Measurements from ENCODE around the gene SUCO. TPM values are rescaled to one million over a fixed set of nuclear protein-coding genes. Genes with fewer than 3 reads are reported as not detected.

SUCO gene
- total RNA-seq, 1 experiment from 2014 or later, result 22.6 TPM

DNA sequence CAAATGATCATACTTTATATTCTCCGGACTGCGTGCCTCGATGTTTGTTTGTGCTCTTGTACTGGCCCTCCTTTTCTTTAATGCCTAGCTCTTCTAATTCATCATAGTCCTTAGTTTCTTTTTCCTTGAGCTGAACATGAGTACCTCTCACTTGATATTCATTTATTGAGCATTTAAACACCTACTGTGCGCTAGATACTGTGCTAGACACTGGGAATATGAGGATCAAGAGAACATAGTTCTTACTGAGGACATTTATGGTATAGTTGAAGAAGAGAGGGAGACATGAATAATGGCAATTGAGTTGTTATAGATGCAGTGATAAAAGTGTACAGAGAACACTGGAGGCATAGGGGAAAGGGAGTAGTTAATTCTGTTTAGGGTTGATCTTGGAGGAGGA lies 22.0 kb downstream of the SUCO start:
- Histone ChIP-seq H3K27me3 (ENCODE audit: insufficient read depth, low read length) (no peaks in the 10 kb centered on the region), H4K20me1 (ENCODE audit: insufficient read depth) (no peaks in the 10 kb centered on the region; the same call in 1 of the 2 replicates), H2AFZ (ENCODE audit: low read depth, low read length, poor library complexity, severe bottlenecking) (no peak overlapping the region), H3K79me2 (ENCODE audit: insufficient read depth, low read length) (peaks cover 13% of the 10 kb centered on the region; the same call in 1 of the 2 replicates), H3K4me2 (ENCODE audit: low read length) (no peak overlapping the region), H3K4me3 (replicated peaks in 1 of 2; ENCODE audit: low read depth in 1 of 2, low read length in 2 of 2) (no peak overlapping the region), H3K9ac (ENCODE audit: low read length) (no peak overlapping the region), H3K36me3 (ENCODE audit: control insufficient read depth in 1 of 2, insufficient read depth in 2 of 2, low read length in 2 of 2) (no peaks in the 10 kb centered on the region), H3K9me2 (ENCODE audit: insufficient read depth) (no peaks in the 10 kb centered on the region), H3K9me3 (ENCODE audit: control insufficient read depth in 1 of 2, insufficient read depth in 1 of 2, low read depth in 1 of 2, low read length in 2 of 2) (no peaks in the 10 kb centered on the region), H3K4me1 (ENCODE audit: control insufficient read depth in 1 of 2, insufficient read depth in 2 of 2, low read length in 2 of 2) (no peaks in the 10 kb centered on the region), H3K27ac (ENCODE audit: low read depth, low read length) (no peak overlapping the region)
- DNase-seq (ENCODE audit: low read depth, low spot score), result no peak
- TF ChIP-seq POLR2AphosphoS5 (IDR thresholded peaks at IDR 0.05; ENCODE audit: low read depth, low read length) (no peak), YY1 (IDR thresholded peaks at IDR 0.05; ENCODE audit: extremely low read depth, insufficient replicate concordance, low read depth, low read length) (no peak), TCF7L2 (IDR thresholded peaks at IDR 0.05; ENCODE audit: borderline replicate concordance, extremely low read depth, insufficient read depth, insufficient read length) (no peak), ZNF274 (IDR thresholded peaks at IDR 0.05; ENCODE audit: low read depth, low read length) (no peak), RAD21 (IDR thresholded peaks at IDR 0.05; ENCODE audit: low read depth) (no peak), FOSL1 (IDR thresholded peaks at IDR 0.05; ENCODE audit: low read depth) (no peak), EGR1 (IDR thresholded peaks at IDR 0.05; ENCODE audit: low read depth) (no peak), CBX3 (IDR thresholded peaks at IDR 0.05; ENCODE audit: low read depth) (no peak), ZFX (IDR thresholded peaks at IDR 0.05) (no peak)
- TF ChIP-seq, protein P1, sequence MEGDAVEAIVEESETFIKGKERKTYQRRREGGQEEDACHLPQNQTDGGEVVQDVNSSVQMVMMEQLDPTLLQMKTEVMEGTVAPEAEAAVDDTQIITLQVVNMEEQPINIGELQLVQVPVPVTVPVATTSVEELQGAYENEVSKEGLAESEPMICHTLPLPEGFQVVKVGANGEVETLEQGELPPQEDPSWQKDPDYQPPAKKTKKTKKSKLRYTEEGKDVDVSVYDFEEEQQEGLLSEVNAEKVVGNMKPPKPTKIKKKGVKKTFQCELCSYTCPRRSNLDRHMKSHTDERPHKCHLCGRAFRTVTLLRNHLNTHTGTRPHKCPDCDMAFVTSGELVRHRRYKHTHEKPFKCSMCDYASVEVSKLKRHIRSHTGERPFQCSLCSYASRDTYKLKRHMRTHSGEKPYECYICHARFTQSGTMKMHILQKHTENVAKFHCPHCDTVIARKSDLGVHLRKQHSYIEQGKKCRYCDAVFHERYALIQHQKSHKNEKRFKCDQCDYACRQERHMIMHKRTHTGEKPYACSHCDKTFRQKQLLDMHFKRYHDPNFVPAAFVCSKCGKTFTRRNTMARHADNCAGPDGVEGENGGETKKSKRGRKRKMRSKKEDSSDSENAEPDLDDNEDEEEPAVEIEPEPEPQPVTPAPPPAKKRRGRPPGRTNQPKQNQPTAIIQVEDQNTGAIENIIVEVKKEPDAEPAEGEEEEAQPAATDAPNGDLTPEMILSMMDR (IDR thresholded peaks at IDR 0.05 in 2 of 3, conservative IDR thresholded peaks at IDR 0.05 in 1 of 3; ENCODE audit: borderline replicate concordance in 1 of 3, insufficient read depth in 1 of 3, low read depth in 2 of 3, low read length in 2 of 3), result no peak
- no TSS peak for BruUV-seq (replicated peaks)
- intact Hi-C loops (cut with micrococcal nuclease), result no loop called here
- RAD21 ChIA-PET (ENCODE audit: low non-redundant PET in 1 of 2, low total read pairs in 2 of 2, uncharacterized antibody in 2 of 2, unreplicated experiment in 2 of 2), result no interaction called here
- ATAC-seq, result no peak
- CTCF ChIA-PET, result no interaction called here
- POLR2A ChIA-PET, result no interaction called here

Measured in HCT116 (cell line).